MM.1S (cell line): ENCODE results near the gene BOD1.

Experiments used
- DNase-seq: peaks from one replicate; pipeline ENCODE4 v3.0.0-alpha.2; 2015
- H2AFZ ChIP-seq: fragments of 300-600 bp; sonication (generic); 2 replicates; pipeline ENCODE4 v1.6.0; 2016; ENCODE audit warnings: antibody characterized with exemption, low read length
- H3F3A ChIP-seq: fragments of 300-600 bp; sonication (generic); 2 replicates; pipeline ENCODE4 v1.6.1; 2016; ENCODE audit warnings: mild to moderate bottlenecking, antibody characterized with exemption, low read length, moderate library complexity, mixed read lengths; ENCODE audit not compliant: insufficient read depth
- H3K27ac ChIP-seq: fragments of 300-600 bp; sonication (generic); 2 replicates; pipeline ENCODE4 v1.5.1; 2016; ENCODE audit warnings: mild to moderate bottlenecking, low read length
- H3K27me3 ChIP-seq: fragments of 300-600 bp; sonication (generic); replicated peaks from 2 replicates; pipeline ENCODE4 v1.6.0; 2016; ENCODE audit warnings: low read length; ENCODE audit not compliant: insufficient read depth
- H3K36me3 ChIP-seq: fragments of 300-600 bp; sonication (generic); replicated peaks from 2 replicates; pipeline ENCODE4 v1.6.1; 2016; ENCODE audit warnings: mild to moderate bottlenecking, low read length, mixed read lengths; ENCODE audit not compliant: insufficient read depth
- H3K4me1 ChIP-seq: fragments of 300-600 bp; sonication (generic); 2 replicates; pipeline ENCODE4 v1.6.1; 2016; ENCODE audit warnings: low read length, mixed read lengths
- H3K4me2 ChIP-seq: fragments of 300-600 bp; sonication (generic); 2 replicates; pipeline ENCODE4 v1.6.0; 2016; ENCODE audit warnings: low read depth, low read length
- H3K4me3 ChIP-seq: fragments of 300-600 bp; sonication (generic); 2 replicates; pipeline ENCODE4 v1.5.1; 2016; ENCODE audit warnings: low read length, mixed read lengths
- H3K79me2 ChIP-seq: fragments of 300-600 bp; sonication (generic); 2 replicates; pipeline ENCODE4 v1.6.1; 2016; ENCODE audit warnings: mixed run types, low read length, mixed read lengths
- H3K9ac ChIP-seq: fragments of 300-600 bp; sonication (generic); 2 replicates; pipeline ENCODE4 v1.6.1; 2016; ENCODE audit warnings: low read length, mixed read lengths
- H3K9me2 ChIP-seq: fragments of 300-600 bp; sonication (generic); replicated peaks from 2 replicates; pipeline ENCODE4 v1.6.1; 2016; ENCODE audit warnings: mild to moderate bottlenecking, low read length, mixed read lengths; ENCODE audit not compliant: insufficient read depth
- H3K9me3 ChIP-seq: fragments of 300-600 bp; sonication (generic); replicated peaks from 2 replicates; pipeline ENCODE4 v1.6.1; 2016; ENCODE audit warnings: mild to moderate bottlenecking, low read length, mixed read lengths; ENCODE audit not compliant: insufficient read depth
- H4K20me1 ChIP-seq: fragments of 300-600 bp; sonication (generic); 2 replicates; pipeline ENCODE4 v1.6.1; 2016; ENCODE audit warnings: mild to moderate bottlenecking, low read length, moderate library complexity, mixed read lengths; ENCODE audit not compliant: insufficient read depth
- CTCF ChIP-seq: fragments of 300-600 bp; sonication (generic); IDR thresholded peaks from 2 replicates; pipeline ENCODE4 v1.5.1; 2016; ENCODE audit warnings: antibody characterized with exemption, low read length, mixed read lengths
- EZH2 ChIP-seq: fragments of 300-600 bp; sonication (generic); optimal IDR thresholded peaks from 2 replicates; pipeline ENCODE3; 2017; ENCODE audit warnings: low read depth, mild to moderate bottlenecking, antibody characterized with exemption, low read length, mixed read lengths
- EZH2phosphoT487 ChIP-seq: fragments of 300-600 bp; sonication (generic); IDR thresholded peaks from 2 replicates; pipeline ENCODE4 v1.6.1; 2018; ENCODE audit warnings: antibody characterized with exemption, low read length

Gene BOD1

GRCh38 chr5:173604141-173604540, 12.3 kb downstream of the BOD1 start:
- TF ChIP-seq EZH2phosphoT487 (no peak), CTCF (no peak), EZH2 (no peak)

GRCh38 chr5:173602423-173602822, 14.0 kb downstream of the BOD1 start:
- H3F3A ChIP-seq, result no peaks in the 10 kb centered on the region
- no peak overlapping the region for H2AFZ ChIP-seq
- H3K4me2 ChIP-seq, result no peak overlapping the region
- no peak overlapping the region for H3K9ac ChIP-seq
- H3K4me3 ChIP-seq, result no peak overlapping the region
- H3K36me3 ChIP-seq, result peaks cover 4% of the 10 kb centered on the region; the same call in 1 of the 2 replicates
- no peaks in the 10 kb centered on the region for H4K20me1 ChIP-seq
- no peaks in the 10 kb centered on the region for H3K79me2 ChIP-seq
- no peak overlapping the region for H3K27ac ChIP-seq
- H3K27me3 ChIP-seq, result no peaks in the 10 kb centered on the region
- H3K9me3 ChIP-seq, result no peaks in the 10 kb centered on the region
- H3K4me1 ChIP-seq, result no peaks in the 10 kb centered on the region
- DNase-seq, result no peak
- no peaks in the 10 kb centered on the region for H3K9me2 ChIP-seq
- TF ChIP-seq EZH2 (no peak), CTCF (no peak), EZH2phosphoT487 (no peak)

More at GRCh38 chr5:173604141-173604540, 12.3 kb downstream of the BOD1 start:
- H3K9me3 ChIP-seq, result no peaks in the 10 kb centered on the region
- H3F3A ChIP-seq, result no peaks in the 10 kb centered on the region
- H3K4me3 ChIP-seq, result no peak overlapping the region
- no peak overlapping the region for H3K9ac ChIP-seq
- H3K4me2 ChIP-seq, result no peak overlapping the region
- DNase-seq, result no peak
- H3K27ac ChIP-seq, result no peak overlapping the region
- H3K4me1 ChIP-seq, result no peaks in the 10 kb centered on the region
- peaks cover 10% of the 10 kb centered on the region for H3K79me2 ChIP-seq
- no peak overlapping the region for H2AFZ ChIP-seq
- H3K36me3 ChIP-seq, result peaks cover 19% of the 10 kb centered on the region
- no peaks in the 10 kb centered on the region for H4K20me1 ChIP-seq
- no peaks in the 10 kb centered on the region for H3K9me2 ChIP-seq
- no peaks in the 10 kb centered on the region for H3K27me3 ChIP-seq

- Histone ChIP-seq H3K79me2 (no peaks in the 10 kb centered on the region), H3K4me2 (no peak overlapping the region), H3K9ac (no peak overlapping the region), H3K4me1 (no peaks in the 10 kb centered on the region), H4K20me1 (no peaks in the 10 kb centered on the region), H2AFZ (no peak overlapping the region), H3K27ac (no peak overlapping the region), H3K27me3 (no peaks in the 10 kb centered on the region), H3K36me3 (no peaks in the 10 kb centered on the region), H3K4me3 (no peak overlapping the region), H3F3A (no peaks in the 10 kb centered on the region), H3K9me2 (no peaks in the 10 kb centered on the region), H3K9me3 (no peaks in the 10 kb centered on the region)
- no peak for TF ChIP-seq EZH2
- no peak for TF ChIP-seq EZH2phosphoT487
- TF ChIP-seq CTCF, result no peak
- no peak for DNase-seq
These were observed 17.8 kb downstream of the BOD1 start for GRCh38 chr5:173598686-173599085.
